ENCODE data around the gene CFAP119. TPM values are rescaled to one million over a fixed set of nuclear protein-coding genes. Genes with fewer than 3 reads are reported as not detected.

The CFAP119 gene
- polyA plus RNA-seq, 1 of the 3 experiments (the other 2 are of a cell fraction) = 28.4 TPM

- CTCF ChIA-PET = no interaction called here
- POLR2A ChIA-PET = interaction anchor here (0.7 kb wide), 1 partner anchor 11 kb away, joined by 3 read pairs; no protein-coding TSS in a partner anchor
- H3K27ac ChIP-seq (ENCODE audit: low read depth in 2 of 2, low read length in 1 of 2) = peak overlapping the region in 1 of 2 experiments; percentile 87; a peak in 2 of 4 replicates
- H3K4me1 ChIP-seq (ENCODE audit: control insufficient read depth in 1 of 2, insufficient read depth in 2 of 2, low read depth in 1 of 2, low read length in 1 of 2) = peaks cover 11 to 21% of the 10 kb centered on the region in 2 experiments; a peak in 3 of 4 replicates
- H3K9ac ChIP-seq = no peak overlapping the region
- H3K9me3 ChIP-seq = no peaks in the 10 kb centered on the region
- TF ChIP-seq NFIC (IDR thresholded peaks at IDR 0.05; ENCODE audit: borderline replicate concordance) (no peak), GATA2 (CRISPR knock-in tag; IDR thresholded peaks at IDR 0.05) (no peak), TAF1 (IDR thresholded peaks at IDR 0.05; ENCODE audit: borderline replicate concordance, low read depth, low read length) (no peak), RXRA (IDR thresholded peaks at IDR 0.05; ENCODE audit: borderline replicate concordance, low read depth) (no peak), SMC3 (IDR thresholded peaks at IDR 0.05; ENCODE audit: low read depth, low read length) (no peak), TCF12 (IDR thresholded peaks at IDR 0.05) (no peak), FOXM1 (IDR thresholded peaks at IDR 0.05; ENCODE audit: low read depth) (no peak), TEAD4 (IDR thresholded peaks at IDR 0.05; ENCODE audit: borderline replicate concordance, insufficient read depth) (no peak), GABPA (IDR thresholded peaks at IDR 0.05; ENCODE audit: low read depth) (no peak), CHD2 (IDR thresholded peaks at IDR 0.05; ENCODE audit: low read length, partially characterized antibody) (no peak), ELF1 (IDR thresholded peaks at IDR 0.05) (no peak), JUND (IDR thresholded peaks at IDR 0.05) (no peak), NRF1 (IDR thresholded peaks at IDR 0.05; ENCODE audit: low read depth, low read length) (no peak), EZH2phosphoT487 (IDR thresholded peaks at IDR 0.05; ENCODE audit: borderline replicate concordance, low read depth) (no peak)
- TF ChIP-seq, protein P1, sequence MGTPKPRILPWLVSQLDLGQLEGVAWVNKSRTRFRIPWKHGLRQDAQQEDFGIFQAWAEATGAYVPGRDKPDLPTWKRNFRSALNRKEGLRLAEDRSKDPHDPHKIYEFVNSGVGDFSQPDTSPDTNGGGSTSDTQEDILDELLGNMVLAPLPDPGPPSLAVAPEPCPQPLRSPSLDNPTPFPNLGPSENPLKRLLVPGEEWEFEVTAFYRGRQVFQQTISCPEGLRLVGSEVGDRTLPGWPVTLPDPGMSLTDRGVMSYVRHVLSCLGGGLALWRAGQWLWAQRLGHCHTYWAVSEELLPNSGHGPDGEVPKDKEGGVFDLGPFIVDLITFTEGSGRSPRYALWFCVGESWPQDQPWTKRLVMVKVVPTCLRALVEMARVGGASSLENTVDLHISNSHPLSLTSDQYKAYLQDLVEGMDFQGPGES (IDR thresholded peaks at IDR 0.05; ENCODE audit: low read depth, low read length) = no peak
- TF ChIP-seq, protein P2, sequence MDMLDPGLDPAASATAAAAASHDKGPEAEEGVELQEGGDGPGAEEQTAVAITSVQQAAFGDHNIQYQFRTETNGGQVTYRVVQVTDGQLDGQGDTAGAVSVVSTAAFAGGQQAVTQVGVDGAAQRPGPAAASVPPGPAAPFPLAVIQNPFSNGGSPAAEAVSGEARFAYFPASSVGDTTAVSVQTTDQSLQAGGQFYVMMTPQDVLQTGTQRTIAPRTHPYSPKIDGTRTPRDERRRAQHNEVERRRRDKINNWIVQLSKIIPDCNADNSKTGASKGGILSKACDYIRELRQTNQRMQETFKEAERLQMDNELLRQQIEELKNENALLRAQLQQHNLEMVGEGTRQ (IDR thresholded peaks at IDR 0.05; ENCODE audit: borderline replicate concordance, low read depth, low read length) = no peak
- TF ChIP-seq, protein P3, sequence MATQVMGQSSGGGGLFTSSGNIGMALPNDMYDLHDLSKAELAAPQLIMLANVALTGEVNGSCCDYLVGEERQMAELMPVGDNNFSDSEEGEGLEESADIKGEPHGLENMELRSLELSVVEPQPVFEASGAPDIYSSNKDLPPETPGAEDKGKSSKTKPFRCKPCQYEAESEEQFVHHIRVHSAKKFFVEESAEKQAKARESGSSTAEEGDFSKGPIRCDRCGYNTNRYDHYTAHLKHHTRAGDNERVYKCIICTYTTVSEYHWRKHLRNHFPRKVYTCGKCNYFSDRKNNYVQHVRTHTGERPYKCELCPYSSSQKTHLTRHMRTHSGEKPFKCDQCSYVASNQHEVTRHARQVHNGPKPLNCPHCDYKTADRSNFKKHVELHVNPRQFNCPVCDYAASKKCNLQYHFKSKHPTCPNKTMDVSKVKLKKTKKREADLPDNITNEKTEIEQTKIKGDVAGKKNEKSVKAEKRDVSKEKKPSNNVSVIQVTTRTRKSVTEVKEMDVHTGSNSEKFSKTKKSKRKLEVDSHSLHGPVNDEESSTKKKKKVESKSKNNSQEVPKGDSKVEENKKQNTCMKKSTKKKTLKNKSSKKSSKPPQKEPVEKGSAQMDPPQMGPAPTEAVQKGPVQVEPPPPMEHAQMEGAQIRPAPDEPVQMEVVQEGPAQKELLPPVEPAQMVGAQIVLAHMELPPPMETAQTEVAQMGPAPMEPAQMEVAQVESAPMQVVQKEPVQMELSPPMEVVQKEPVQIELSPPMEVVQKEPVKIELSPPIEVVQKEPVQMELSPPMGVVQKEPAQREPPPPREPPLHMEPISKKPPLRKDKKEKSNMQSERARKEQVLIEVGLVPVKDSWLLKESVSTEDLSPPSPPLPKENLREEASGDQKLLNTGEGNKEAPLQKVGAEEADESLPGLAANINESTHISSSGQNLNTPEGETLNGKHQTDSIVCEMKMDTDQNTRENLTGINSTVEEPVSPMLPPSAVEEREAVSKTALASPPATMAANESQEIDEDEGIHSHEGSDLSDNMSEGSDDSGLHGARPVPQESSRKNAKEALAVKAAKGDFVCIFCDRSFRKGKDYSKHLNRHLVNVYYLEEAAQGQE (IDR thresholded peaks at IDR 0.05; ENCODE audit: low read depth, low read length) = no peak
- TF ChIP-seq, protein P4, sequence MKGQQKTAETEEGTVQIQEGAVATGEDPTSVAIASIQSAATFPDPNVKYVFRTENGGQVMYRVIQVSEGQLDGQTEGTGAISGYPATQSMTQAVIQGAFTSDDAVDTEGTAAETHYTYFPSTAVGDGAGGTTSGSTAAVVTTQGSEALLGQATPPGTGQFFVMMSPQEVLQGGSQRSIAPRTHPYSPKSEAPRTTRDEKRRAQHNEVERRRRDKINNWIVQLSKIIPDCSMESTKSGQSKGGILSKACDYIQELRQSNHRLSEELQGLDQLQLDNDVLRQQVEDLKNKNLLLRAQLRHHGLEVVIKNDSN (IDR thresholded peaks at IDR 0.05; ENCODE audit: borderline replicate concordance, low read depth) = no peak
- WGBS (ENCODE audit: low lambda C conversion rate) = 94% methylated on average over 24 of the region's 37 CpGs
- peaks cover 5% of the 10 kb centered on the region; the same call in 1 of the 2 replicates for H3K79me2 ChIP-seq (ENCODE audit: insufficient read depth)
- peaks cover 26% of the 10 kb centered on the region for H3F3A ChIP-seq (replicated peaks; ENCODE audit: insufficient read depth)
- H4K20me1 ChIP-seq (ENCODE audit: insufficient read depth) = 0 out of 2 replicates have a peak, but pooled peaks cover 7% of the 10 kb centered on the region
- no peak overlapping the region for H3K4me2 ChIP-seq
- no peak overlapping the region for H3K4me3 ChIP-seq (ENCODE audit: low read depth in 2 of 2, low read length in 1 of 2)
- peaks cover 18 to 58% of the 10 kb centered on the region in 2 experiments for H3K36me3 ChIP-seq (replicated peaks in 1 of 2; ENCODE audit: control insufficient read depth in 1 of 2, insufficient read depth in 2 of 2, low read length in 1 of 2)
- no peak for DNase-seq
- no peaks in the 10 kb centered on the region for H3K9me2 ChIP-seq
- H2AFZ ChIP-seq (ENCODE audit: low read depth) = no peak overlapping the region
- H3K27me3 ChIP-seq (ENCODE audit: insufficient read depth) = no peaks in the 10 kb centered on the region
Measured at GRCh38 chr16:30738984-30739951, 22.6 kb downstream of the CFAP119 start.

Data from SK-N-SH (cell line).